Uterus (tissue), 4 donors: ENCODE measurements around the gene NHS. TPM values are rescaled to one million over a fixed set of nuclear protein-coding genes. Genes with fewer than 3 reads are reported as not detected.
A peak's percentile ranks its signal among the peaks of the same experiment; 100 is the strongest.
"Not testable (repeated sequence)": the region's sequence is repeated elsewhere in the genome, so short reads cannot be mapped to it uniquely, and the experiment has no call there.

Source experiments
- DNase-seq, 2 donors: peaks; one replicate each; pipeline ENCODE4 v3.0.0-alpha.2; 2019 to 2020
- H3K27ac ChIP-seq, 2 donors: fragments of 200-600 bp; sonication (generic); 1 replicate in 1 of 2; 2 replicates in 1 of 2; pipeline ENCODE4 v1.5.1; 2016 to 2018
- H3K27me3 ChIP-seq, 2 donors: fragments of 200-600 bp; sonication (generic); one replicate each; pipeline ENCODE4 v1.5.1; 2018 to 2019; ENCODE audit warnings: control low read depth in 1 of 2
- H3K36me3 ChIP-seq, 2 donors: fragments of 200-600 bp; sonication (generic); one replicate each; pipeline ENCODE4 v1.5.1; 2019; ENCODE audit warnings: control low read depth in 1 of 2
- H3K4me1 ChIP-seq, 2 donors: fragments of 200-600 bp; sonication (generic); one replicate each; pipeline ENCODE4 v1.5.1; 2018 to 2019; ENCODE audit warnings: control low read depth in 1 of 2
- H3K4me3 ChIP-seq, 2 donors: fragments of 200-600 bp; sonication (generic); 1 replicate in 1 of 2; 2 replicates in 1 of 2; pipeline ENCODE4 v1.5.1; 2018 to 2019; ENCODE audit warnings: mild to moderate bottlenecking in 1 of 2
- H3K9me3 ChIP-seq, 2 donors: fragments of 200-600 bp; sonication (generic); one replicate each; pipeline ENCODE4 v1.5.1; 2019; ENCODE audit warnings: control low read depth in 1 of 2
- POLR2A ChIP-seq, 2 donors: fragments of 450-650 bp; IDR thresholded peaks; one replicate each; pipeline ENCODE4 v1.6.1; 2016; ENCODE audit warnings: antibody characterized with exemption in 2 of 2, mild to moderate bottlenecking in 1 of 2, moderate library complexity in 1 of 2
- intact Hi-C: fragments of 100-400 bp; cut with DNase I; formaldehyde crosslinking; loops from one replicate; pipeline ENCODE4 v1.15.1; 2023; ENCODE audit warnings: low total_unique reads
- total RNA-seq, 4 donors: library from RNA; depleted of rRNA in 3 of 4; stranded (reverse); fragments of >200 nt in 3 of 4; gene quantifications; one replicate each; pipeline versions ENCODE4 v1.1.0 to v1.2.4, GENCODE V29; 2014 to 2023
- TF ChIP-seq, protein P1 (sequence below), 4 experiments: fragments of 200-600 bp in 2 of 4; fragments of 450-650 bp in 2 of 4; sonication (generic) in 2 of 4; IDR thresholded peaks; one replicate each; pipeline ENCODE4 v1.5.1; 2016 to 2019; ENCODE audit warnings: antibody characterized with exemption in 4 of 4, mild to moderate bottlenecking in 2 of 4, moderate library complexity in 1 of 4
- donor health status: DM: yes; HTN: yes; CAD: no.

NHS gene
- total RNA-seq, 4 donors from 2014 or later: 3.5 to 14.3 (median 9.5) TPM

DNA sequence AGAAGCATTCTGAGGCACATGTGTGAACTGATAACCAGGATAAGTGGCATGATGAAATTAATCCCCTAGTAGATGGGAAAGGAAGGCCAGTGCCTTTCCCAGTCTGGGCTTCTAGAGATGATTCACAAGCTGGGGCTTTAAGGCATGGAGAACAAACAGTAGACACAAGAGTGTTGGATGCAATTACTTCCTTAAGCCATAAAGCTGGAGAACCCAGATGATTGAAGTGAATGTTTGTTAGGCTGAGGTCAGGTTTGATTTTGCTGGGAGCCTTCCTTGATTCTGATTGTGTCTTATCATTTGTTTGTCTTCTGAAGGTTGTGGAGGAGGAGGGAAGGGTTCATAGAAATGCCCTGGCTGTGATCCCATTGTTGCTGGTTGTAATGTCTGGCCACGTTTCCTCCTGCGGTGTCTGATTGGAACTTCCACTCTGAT, 125.2 kb downstream of the NHS start:
- Histone ChIP-seq H3K9me3 (no peaks in the 10 kb centered on the region), H3K27ac (no peak overlapping the region), H3K4me1 (no peaks in the 10 kb centered on the region), H3K27me3 (no peaks in the 10 kb centered on the region), H3K36me3 (no peaks in the 10 kb centered on the region), H3K4me3 (no peak overlapping the region)
- intact Hi-C loops: no loop called here
- TF ChIP-seq POLR2A (IDR thresholded peaks at IDR 0.05): no peak
- TF ChIP-seq, protein P1, sequence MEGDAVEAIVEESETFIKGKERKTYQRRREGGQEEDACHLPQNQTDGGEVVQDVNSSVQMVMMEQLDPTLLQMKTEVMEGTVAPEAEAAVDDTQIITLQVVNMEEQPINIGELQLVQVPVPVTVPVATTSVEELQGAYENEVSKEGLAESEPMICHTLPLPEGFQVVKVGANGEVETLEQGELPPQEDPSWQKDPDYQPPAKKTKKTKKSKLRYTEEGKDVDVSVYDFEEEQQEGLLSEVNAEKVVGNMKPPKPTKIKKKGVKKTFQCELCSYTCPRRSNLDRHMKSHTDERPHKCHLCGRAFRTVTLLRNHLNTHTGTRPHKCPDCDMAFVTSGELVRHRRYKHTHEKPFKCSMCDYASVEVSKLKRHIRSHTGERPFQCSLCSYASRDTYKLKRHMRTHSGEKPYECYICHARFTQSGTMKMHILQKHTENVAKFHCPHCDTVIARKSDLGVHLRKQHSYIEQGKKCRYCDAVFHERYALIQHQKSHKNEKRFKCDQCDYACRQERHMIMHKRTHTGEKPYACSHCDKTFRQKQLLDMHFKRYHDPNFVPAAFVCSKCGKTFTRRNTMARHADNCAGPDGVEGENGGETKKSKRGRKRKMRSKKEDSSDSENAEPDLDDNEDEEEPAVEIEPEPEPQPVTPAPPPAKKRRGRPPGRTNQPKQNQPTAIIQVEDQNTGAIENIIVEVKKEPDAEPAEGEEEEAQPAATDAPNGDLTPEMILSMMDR (IDR thresholded peaks at IDR 0.05): no peak
- DNase-seq: no peak

GRCh38 chrX:17501746-17502145, 126.7 kb downstream of the NHS start:
- intact Hi-C loops: no loop called here

GRCh38 chrX:17506352-17506751, 131.4 kb downstream of the NHS start:
- intact Hi-C loops, H3K27ac ChIP-seq, H3K9me3 ChIP-seq, H3K36me3 ChIP-seq, H3K4me1 ChIP-seq, DNase-seq, H3K27me3 ChIP-seq, H3K4me3 ChIP-seq: not testable (repeated sequence)

More at GRCh38 chrX:17501746-17502145, 126.7 kb downstream of the NHS start:
- no peaks in the 10 kb centered on the region for H3K4me1 ChIP-seq
- H3K4me3 ChIP-seq: no peak overlapping the region
- no peak overlapping the region for H3K27ac ChIP-seq
- TF ChIP-seq POLR2A (IDR thresholded peaks at IDR 0.05): no peak
- TF ChIP-seq, protein P1 (IDR thresholded peaks at IDR 0.05): no peak
- DNase-seq: no peak
- H3K27me3 ChIP-seq: no peaks in the 10 kb centered on the region
- H3K36me3 ChIP-seq: no peaks in the 10 kb centered on the region
- peaks cover 0 to 3% of the 10 kb centered on the region in 2 donors for H3K9me3 ChIP-seq

DNA sequence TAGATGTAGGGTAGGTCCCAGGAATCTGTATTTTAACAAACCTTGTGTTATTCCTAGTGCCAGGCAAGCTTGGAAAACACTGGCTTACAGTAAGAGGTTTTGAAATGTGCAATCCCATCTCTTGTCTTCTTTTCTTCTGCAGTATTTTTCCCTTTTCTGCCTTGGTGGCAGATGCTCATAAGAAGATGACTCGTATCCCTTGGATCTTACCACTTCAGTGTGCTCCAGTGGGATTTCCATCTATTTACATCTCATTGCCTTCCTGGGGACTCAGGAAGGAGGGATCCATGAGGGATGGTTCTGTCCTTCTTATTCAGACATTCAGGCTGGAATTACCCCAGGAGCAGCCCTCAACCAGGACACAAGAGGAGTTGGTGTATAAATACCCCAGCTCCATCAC, 136.6 kb downstream of the NHS start:
- Histone ChIP-seq H3K27ac (no peak overlapping the region), H3K9me3 (peaks cover 0 to 2% of the 10 kb centered on the region in 2 donors), H3K27me3 (no peaks in the 10 kb centered on the region), H3K36me3 (no peaks in the 10 kb centered on the region), H3K4me3 (no peak overlapping the region), H3K4me1 (no peaks in the 10 kb centered on the region)
- no peak for DNase-seq
- TF ChIP-seq, protein P1 (IDR thresholded peaks at IDR 0.05): no peak
- no peak for TF ChIP-seq POLR2A (IDR thresholded peaks at IDR 0.05)
- intact Hi-C loops: no loop called here

DNA sequence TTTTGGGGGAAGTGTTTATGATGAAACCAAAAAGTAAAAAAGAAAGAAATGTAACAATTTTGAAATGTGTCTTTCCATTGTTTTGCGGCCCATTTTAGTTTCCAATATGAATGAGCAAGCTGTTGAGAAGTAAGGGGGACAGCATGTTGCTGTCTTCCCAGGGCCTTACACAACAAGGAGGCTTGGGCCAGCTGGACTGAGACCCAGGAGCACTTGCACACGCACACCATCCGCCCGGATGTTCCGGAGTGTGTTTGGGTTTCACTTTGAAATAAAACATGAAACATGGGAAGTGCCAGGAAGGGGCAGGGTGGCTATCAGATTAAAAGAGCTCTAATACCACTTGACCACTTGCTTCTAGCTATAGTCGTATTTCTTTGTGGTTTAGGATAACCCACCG, 144.4 kb downstream of the NHS start:
- Histone ChIP-seq H3K4me1 (no peaks in the 10 kb centered on the region), H3K9me3 (no peaks in the 10 kb centered on the region), H3K27ac (peak overlapping the region; percentile 15 to 33), H3K27me3 (no peaks in the 10 kb centered on the region), H3K4me3 (no peak overlapping the region), H3K36me3 (no peaks in the 10 kb centered on the region)
- peak; percentile 69 to 78 for DNase-seq
- intact Hi-C loops: no loop called here
- TF ChIP-seq, protein P1 (IDR thresholded peaks at IDR 0.05): no peak
- no peak for TF ChIP-seq POLR2A (IDR thresholded peaks at IDR 0.05)
